ENCODE results near the gene ATE1. TPM values are rescaled to one million over a fixed set of nuclear protein-coding genes. Genes with fewer than 3 reads are reported as not detected.
A peak's percentile ranks its signal among the peaks of the same experiment; 100 is the strongest.
"Not testable (repeated sequence)": the region's sequence is repeated elsewhere in the genome, so short reads cannot be mapped to it uniquely, and the experiment has no call there.

Gene ATE1
- total RNA-seq, 4 donors from 2014 or later = 13.5 to 90.2 (median 27.7) TPM

GRCh38 chr10:121830101-121830500 is 97.7 kb downstream of the ATE1 start:
- TF ChIP-seq POLR2A (IDR thresholded peaks at IDR 0.05) (no peak), CTCF (IDR thresholded peaks at IDR 0.05) (no peak)
- no peaks in the 10 kb centered on the region for H3K4me1 ChIP-seq
- no peaks in the 10 kb centered on the region for H3K9me3 ChIP-seq
- DNase-seq = no peak
- intact Hi-C loops (cut with DNase I; ENCODE audit: low total_unique reads) = no loop called here
- H3K27me3 ChIP-seq = no peaks in the 10 kb centered on the region
- no peak overlapping the region for H3K4me3 ChIP-seq
- H3K36me3 ChIP-seq = no peaks in the 10 kb centered on the region
- no peak overlapping the region for H3K27ac ChIP-seq

GRCh38 chr10:121828045-121828444 is 99.8 kb downstream of the ATE1 start:
- Histone ChIP-seq H3K4me3 (no peak overlapping the region), H3K27ac (no peak overlapping the region), H3K27me3 (no peaks in the 10 kb centered on the region), H3K9me3 (no peaks in the 10 kb centered on the region), H3K36me3 (no peaks in the 10 kb centered on the region), H3K4me1 (no peaks in the 10 kb centered on the region)
- no peak for TF ChIP-seq CTCF (IDR thresholded peaks at IDR 0.05)
- no peak for TF ChIP-seq POLR2A (IDR thresholded peaks at IDR 0.05)
- intact Hi-C loops (cut with DNase I; ENCODE audit: low total_unique reads) = no loop called here
- DNase-seq = no peak

- H3K4me1 ChIP-seq; H3K9me3 ChIP-seq; H3K36me3 ChIP-seq; H3K27ac ChIP-seq; DNase-seq; H3K27me3 ChIP-seq; H3K4me3 ChIP-seq; intact Hi-C loops (cut with DNase I; ENCODE audit: low total_unique reads): not testable (repeated sequence)
Measured at GRCh38 chr10:121826773-121827172, 101.1 kb downstream of the ATE1 start.

DNA sequence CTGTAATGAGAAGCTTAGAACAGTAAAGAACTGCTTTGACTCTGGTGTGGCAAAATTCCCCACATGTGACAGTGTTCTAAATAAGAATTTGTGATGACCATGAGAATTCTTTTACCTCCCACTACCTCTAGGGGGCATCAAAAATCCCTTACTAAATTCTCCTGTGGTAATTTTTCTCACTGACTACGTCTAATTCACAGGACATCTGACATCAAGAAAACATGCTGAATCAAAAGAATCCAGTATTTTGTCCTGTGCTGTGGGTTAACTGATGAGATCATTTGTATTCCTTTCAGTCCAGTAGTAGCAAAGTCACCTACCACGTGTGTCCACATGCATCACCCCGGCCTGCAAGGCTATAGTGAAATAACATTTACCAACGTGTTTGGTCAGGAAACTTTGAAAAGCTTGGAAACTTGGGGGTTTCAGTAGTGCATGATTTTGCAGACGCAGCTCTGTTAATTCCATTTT is 103.8 kb downstream of the ATE1 start:
- no peaks in the 10 kb centered on the region for H3K27me3 ChIP-seq
- H3K4me1 ChIP-seq = no peaks in the 10 kb centered on the region
- intact Hi-C loops (cut with DNase I; ENCODE audit: low total_unique reads) = no loop called here
- H3K27ac ChIP-seq = no peak overlapping the region
- DNase-seq = no peak
- H3K36me3 ChIP-seq = no peaks in the 10 kb centered on the region
- no peaks in the 10 kb centered on the region for H3K9me3 ChIP-seq
- no peak for TF ChIP-seq POLR2A (IDR thresholded peaks at IDR 0.05)
- TF ChIP-seq CTCF (IDR thresholded peaks at IDR 0.05) = peak; percentile 25 to 41 (median 37)
- H3K4me3 ChIP-seq = no peak overlapping the region

- H3K27me3 ChIP-seq = no peaks in the 10 kb centered on the region
- no peaks in the 10 kb centered on the region for H3K36me3 ChIP-seq
- no peaks in the 10 kb centered on the region for H3K9me3 ChIP-seq
- no peaks in the 10 kb centered on the region for H3K4me1 ChIP-seq
- no peak for DNase-seq
- H3K27ac ChIP-seq = no peak overlapping the region
- TF ChIP-seq POLR2A (IDR thresholded peaks at IDR 0.05) = no peak
- TF ChIP-seq CTCF (IDR thresholded peaks at IDR 0.05) = no peak
- intact Hi-C loops (cut with DNase I; ENCODE audit: low total_unique reads) = no loop called here
- no peak overlapping the region for H3K4me3 ChIP-seq
Measured at GRCh38 chr10:121822724-121823123, 105.1 kb downstream of the ATE1 start.

DNA sequence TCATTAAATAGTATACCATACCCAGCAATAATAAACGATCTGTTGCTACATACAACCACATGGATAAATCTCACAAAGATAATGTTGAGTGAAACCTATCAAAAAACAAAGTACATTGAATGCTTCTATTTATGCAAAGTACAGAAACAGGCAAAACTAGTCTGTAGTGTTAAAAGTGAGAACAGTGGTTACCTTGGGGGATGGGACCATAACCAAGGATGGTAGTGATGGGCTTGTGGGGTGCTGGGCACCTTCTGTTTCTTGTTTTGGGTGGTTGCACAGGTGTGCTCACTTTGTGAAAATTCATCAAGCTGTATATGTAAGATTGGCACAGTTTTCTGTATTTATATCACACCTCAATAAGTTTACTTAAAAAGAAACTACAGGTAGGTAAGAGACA is 105.7 kb downstream of the ATE1 start:
- no peaks in the 10 kb centered on the region for H3K4me1 ChIP-seq
- no peaks in the 10 kb centered on the region for H3K9me3 ChIP-seq
- no peak overlapping the region for H3K4me3 ChIP-seq
- intact Hi-C loops (cut with DNase I; ENCODE audit: low total_unique reads) = no loop called here
- H3K27me3 ChIP-seq = no peaks in the 10 kb centered on the region
- TF ChIP-seq CTCF (IDR thresholded peaks at IDR 0.05) (no peak), POLR2A (IDR thresholded peaks at IDR 0.05) (no peak)
- H3K36me3 ChIP-seq = no peaks in the 10 kb centered on the region
- DNase-seq = no peak
- no peak overlapping the region for H3K27ac ChIP-seq

Measured in uterus (tissue), 4 donors.